ENCODE measurements around the gene CPNE7.

The CPNE7 gene

GRCh38 chr16:89595330-89596060 lies 19.9 kb downstream of the CPNE7 start:
- no peak for DNase-seq
- Histone ChIP-seq H3K27me3 (replicated peaks; ENCODE audit: control insufficient read depth, insufficient read depth, low read length, poor library complexity, severe bottlenecking) (no peaks in the 10 kb centered on the region), H3K9me3 (ENCODE audit: control insufficient read depth, low read length) (no peaks in the 10 kb centered on the region)

GRCh38 chr16:89596061-89596689 lies 20.6 kb downstream of the CPNE7 start:
- Histone ChIP-seq H3K4me3 (ENCODE audit: insufficient read depth, low read depth, low read length, poor library complexity, severe bottlenecking) (no peak overlapping the region), H3K27me3 (replicated peaks; ENCODE audit: control insufficient read depth, insufficient read depth, low read length, poor library complexity, severe bottlenecking) (no peaks in the 10 kb centered on the region), H3K4me1 (ENCODE audit: control insufficient read depth, insufficient read depth, low read length, poor library complexity, severe bottlenecking) (peaks cover 18% of the 10 kb centered on the region), H3K36me3 (ENCODE audit: control insufficient read depth, insufficient read depth, low read length) (no peaks in the 10 kb centered on the region), H3K9me3 (ENCODE audit: control insufficient read depth, low read length) (no peaks in the 10 kb centered on the region), H3K27ac (ENCODE audit: insufficient read depth, low read length, poor library complexity, severe bottlenecking) (no peak overlapping the region)
- no peak for DNase-seq

More at GRCh38 chr16:89595330-89596060, 19.9 kb downstream of the CPNE7 start:
- Histone ChIP-seq H3K4me3 (ENCODE audit: insufficient read depth, low read depth, low read length, poor library complexity, severe bottlenecking) (no peak overlapping the region), H3K4me1 (ENCODE audit: control insufficient read depth, insufficient read depth, low read length, poor library complexity, severe bottlenecking) (peaks cover 18% of the 10 kb centered on the region), H3K27ac (ENCODE audit: insufficient read depth, low read length, poor library complexity, severe bottlenecking) (no peak overlapping the region), H3K36me3 (ENCODE audit: control insufficient read depth, insufficient read depth, low read length) (no peaks in the 10 kb centered on the region)

- Histone ChIP-seq H3K4me3 (ENCODE audit: insufficient read depth, low read depth, low read length, poor library complexity, severe bottlenecking) (no peak overlapping the region), H3K36me3 (ENCODE audit: control insufficient read depth, insufficient read depth, low read length) (no peaks in the 10 kb centered on the region), H3K27me3 (replicated peaks; ENCODE audit: control insufficient read depth, insufficient read depth, low read length, poor library complexity, severe bottlenecking) (no peaks in the 10 kb centered on the region), H3K27ac (ENCODE audit: insufficient read depth, low read length, poor library complexity, severe bottlenecking) (no peak overlapping the region), H3K9me3 (ENCODE audit: control insufficient read depth, low read length) (no peaks in the 10 kb centered on the region), H3K4me1 (ENCODE audit: control insufficient read depth, insufficient read depth, low read length, poor library complexity, severe bottlenecking) (peaks cover 22% of the 10 kb centered on the region)
- DNase-seq, result no peak
Observed at GRCh38 chr16:89596957-89597649, 21.5 kb downstream of the CPNE7 start.

GRCh38 chr16:89598199-89598598 lies 22.6 kb downstream of the CPNE7 start:
- H3K9me3 ChIP-seq (ENCODE audit: control insufficient read depth, low read length), result no peaks in the 10 kb centered on the region
- H3K27me3 ChIP-seq (replicated peaks; ENCODE audit: control insufficient read depth, insufficient read depth, low read length, poor library complexity, severe bottlenecking), result no peaks in the 10 kb centered on the region
- H3K4me1 ChIP-seq (ENCODE audit: control insufficient read depth, insufficient read depth, low read length, poor library complexity, severe bottlenecking), result peaks cover 27% of the 10 kb centered on the region
- no peaks in the 10 kb centered on the region for H3K36me3 ChIP-seq (ENCODE audit: control insufficient read depth, insufficient read depth, low read length)
- no peak for DNase-seq
- no peak overlapping the region for H3K4me3 ChIP-seq (ENCODE audit: insufficient read depth, low read depth, low read length, poor library complexity, severe bottlenecking)
- no peak overlapping the region for H3K27ac ChIP-seq (ENCODE audit: insufficient read depth, low read length, poor library complexity, severe bottlenecking)

GRCh38 chr16:89599451-89599858 lies 23.9 kb downstream of the CPNE7 start:
- Histone ChIP-seq H3K4me3 (ENCODE audit: insufficient read depth, low read depth, low read length, poor library complexity, severe bottlenecking) (no peak overlapping the region), H3K9me3 (ENCODE audit: control insufficient read depth, low read length) (no peaks in the 10 kb centered on the region), H3K36me3 (ENCODE audit: control insufficient read depth, insufficient read depth, low read length) (no peaks in the 10 kb centered on the region), H3K27ac (ENCODE audit: insufficient read depth, low read length, poor library complexity, severe bottlenecking) (no peak overlapping the region), H3K27me3 (replicated peaks; ENCODE audit: control insufficient read depth, insufficient read depth, low read length, poor library complexity, severe bottlenecking) (no peaks in the 10 kb centered on the region), H3K4me1 (ENCODE audit: control insufficient read depth, insufficient read depth, low read length, poor library complexity, severe bottlenecking) (peaks cover 15% of the 10 kb centered on the region)
- DNase-seq, result peak in 1 of 3 donors; percentile 9

- H3K36me3 ChIP-seq (ENCODE audit: control insufficient read depth, insufficient read depth, low read length), result no peaks in the 10 kb centered on the region
- no peaks in the 10 kb centered on the region for H3K9me3 ChIP-seq (ENCODE audit: control insufficient read depth, low read length)
- no peak overlapping the region for H3K4me3 ChIP-seq (ENCODE audit: insufficient read depth, low read depth, low read length, poor library complexity, severe bottlenecking)
- no peak overlapping the region for H3K27ac ChIP-seq (ENCODE audit: insufficient read depth, low read length, poor library complexity, severe bottlenecking)
- no peak for DNase-seq
- H3K27me3 ChIP-seq (replicated peaks; ENCODE audit: control insufficient read depth, insufficient read depth, low read length, poor library complexity, severe bottlenecking), result no peaks in the 10 kb centered on the region
- H3K4me1 ChIP-seq (ENCODE audit: control insufficient read depth, insufficient read depth, low read length, poor library complexity, severe bottlenecking), result peaks cover 14% of the 10 kb centered on the region
Observed at GRCh38 chr16:89599902-89600301, 24.3 kb downstream of the CPNE7 start.

GRCh38 chr16:89600427-89600826 lies 24.9 kb downstream of the CPNE7 start:
- Histone ChIP-seq H3K9me3 (ENCODE audit: control insufficient read depth, low read length) (no peaks in the 10 kb centered on the region), H3K27me3 (replicated peaks; ENCODE audit: control insufficient read depth, insufficient read depth, low read length, poor library complexity, severe bottlenecking) (no peaks in the 10 kb centered on the region), H3K4me3 (ENCODE audit: insufficient read depth, low read depth, low read length, poor library complexity, severe bottlenecking) (no peak overlapping the region), H3K36me3 (ENCODE audit: control insufficient read depth, insufficient read depth, low read length) (no peaks in the 10 kb centered on the region), H3K27ac (ENCODE audit: insufficient read depth, low read length, poor library complexity, severe bottlenecking) (no peak overlapping the region), H3K4me1 (ENCODE audit: control insufficient read depth, insufficient read depth, low read length, poor library complexity, severe bottlenecking) (peaks cover 14% of the 10 kb centered on the region)
- DNase-seq, result no peak

- H3K9me3 ChIP-seq (ENCODE audit: control insufficient read depth, low read length), result no peaks in the 10 kb centered on the region
- H3K4me3 ChIP-seq (ENCODE audit: insufficient read depth, low read depth, low read length, poor library complexity, severe bottlenecking), result no peak overlapping the region
- DNase-seq, result no peak
- no peak overlapping the region for H3K27ac ChIP-seq (ENCODE audit: insufficient read depth, low read length, poor library complexity, severe bottlenecking)
- no peaks in the 10 kb centered on the region for H3K36me3 ChIP-seq (ENCODE audit: control insufficient read depth, insufficient read depth, low read length)
- H3K4me1 ChIP-seq (ENCODE audit: control insufficient read depth, insufficient read depth, low read length, poor library complexity, severe bottlenecking), result peaks cover 14% of the 10 kb centered on the region
- no peaks in the 10 kb centered on the region for H3K27me3 ChIP-seq (replicated peaks; ENCODE audit: control insufficient read depth, insufficient read depth, low read length, poor library complexity, severe bottlenecking)
Observed at GRCh38 chr16:89600956-89601355, 25.4 kb downstream of the CPNE7 start.

- no peaks in the 10 kb centered on the region for H3K36me3 ChIP-seq (ENCODE audit: control insufficient read depth, insufficient read depth, low read length)
- no peaks in the 10 kb centered on the region for H3K9me3 ChIP-seq (ENCODE audit: control insufficient read depth, low read length)
- no peak overlapping the region for H3K4me3 ChIP-seq (ENCODE audit: insufficient read depth, low read depth, low read length, poor library complexity, severe bottlenecking)
- no peaks in the 10 kb centered on the region for H3K27me3 ChIP-seq (replicated peaks; ENCODE audit: control insufficient read depth, insufficient read depth, low read length, poor library complexity, severe bottlenecking)
- H3K27ac ChIP-seq (ENCODE audit: insufficient read depth, low read length, poor library complexity, severe bottlenecking), result no peak overlapping the region
- H3K4me1 ChIP-seq (ENCODE audit: control insufficient read depth, insufficient read depth, low read length, poor library complexity, severe bottlenecking), result peaks cover 14% of the 10 kb centered on the region
- no peak for DNase-seq
Observed at GRCh38 chr16:89601906-89602272, 26.3 kb downstream of the CPNE7 start.
